Activated CD4-positive, alpha-beta T cell treated with anti-CD3 and anti-CD28 coated beads for 36 hours (primary cell): ENCODE data around the gene NUDT15. TPM values are rescaled to one million over a fixed set of nuclear protein-coding genes. Genes with fewer than 3 reads are reported as not detected.
"Not testable (repeated sequence)": the region's sequence is repeated elsewhere in the genome, so short reads cannot be mapped to it uniquely, and the experiment has no call there.

Experiments used
- ATAC-seq: fragments of 200-7000 bp; cut with Tn5 transposase; one replicate; pipeline ENCODE4 v1.10.0; 2021; ENCODE audit warnings: mild to moderate bottlenecking, moderate library complexity
- CTCF ChIA-PET: fragments of 350-600 bp; sonication (Branson Sonifier 250); formaldehyde crosslinking; loops from one replicate; lab custom pipeline; 2021; ENCODE audit warnings: antibody characterized with exemption; lab: Charles Lee
- POLR2A ChIA-PET: fragments of 350-600 bp; sonication (Branson Sonifier 250); formaldehyde crosslinking; loops from one replicate; lab custom pipeline; 2021; ENCODE audit warnings: antibody characterized with exemption, inconsistent platforms; lab: Charles Lee
- DNase-seq: peaks from one replicate; pipeline ENCODE4 v3.0.0-alpha.2; 2020
- H3K27ac Mint-ChIP-seq: one replicate; pipeline ENCODE4 v1.8.0; 2021; ENCODE audit warnings: mixed read lengths
- H3K27me3 Mint-ChIP-seq: one replicate; pipeline ENCODE4 v1.8.0; 2021; ENCODE audit warnings: mixed read lengths
- H3K36me3 Mint-ChIP-seq: one replicate; pipeline ENCODE4 v1.8.0; 2021; ENCODE audit warnings: low read depth, mixed read lengths
- H3K4me1 Mint-ChIP-seq: one replicate; pipeline ENCODE4 v1.8.0; 2021; ENCODE audit warnings: mixed read lengths
- H3K4me3 Mint-ChIP-seq: one replicate; pipeline ENCODE4 v1.8.0; 2021; ENCODE audit warnings: mild to moderate bottlenecking, moderate library complexity, mixed read lengths
- H3K9me3 Mint-ChIP-seq: one replicate; pipeline ENCODE4 v1.8.0; 2021; ENCODE audit warnings: low read depth, mixed read lengths
- intact Hi-C, 2 experiments: fragments of 100-400 bp; cut with DNase I in 1 of 2; cut with micrococcal nuclease in 1 of 2; formaldehyde crosslinking; loops; one replicate each; pipeline versions ENCODE4 v1.14.2 to v1.15.1; 2022 to 2024; cut with DNase I, micrococcal nuclease
- total RNA-seq, 2 experiments: library from RNA; stranded (reverse); gene quantifications; one replicate each; pipeline ENCODE4 v1.2.3, GENCODE V29; 2021

The NUDT15 gene
- total RNA-seq: 10 to 100 TPM; 12.3 to 18.2 TPM

DNA sequence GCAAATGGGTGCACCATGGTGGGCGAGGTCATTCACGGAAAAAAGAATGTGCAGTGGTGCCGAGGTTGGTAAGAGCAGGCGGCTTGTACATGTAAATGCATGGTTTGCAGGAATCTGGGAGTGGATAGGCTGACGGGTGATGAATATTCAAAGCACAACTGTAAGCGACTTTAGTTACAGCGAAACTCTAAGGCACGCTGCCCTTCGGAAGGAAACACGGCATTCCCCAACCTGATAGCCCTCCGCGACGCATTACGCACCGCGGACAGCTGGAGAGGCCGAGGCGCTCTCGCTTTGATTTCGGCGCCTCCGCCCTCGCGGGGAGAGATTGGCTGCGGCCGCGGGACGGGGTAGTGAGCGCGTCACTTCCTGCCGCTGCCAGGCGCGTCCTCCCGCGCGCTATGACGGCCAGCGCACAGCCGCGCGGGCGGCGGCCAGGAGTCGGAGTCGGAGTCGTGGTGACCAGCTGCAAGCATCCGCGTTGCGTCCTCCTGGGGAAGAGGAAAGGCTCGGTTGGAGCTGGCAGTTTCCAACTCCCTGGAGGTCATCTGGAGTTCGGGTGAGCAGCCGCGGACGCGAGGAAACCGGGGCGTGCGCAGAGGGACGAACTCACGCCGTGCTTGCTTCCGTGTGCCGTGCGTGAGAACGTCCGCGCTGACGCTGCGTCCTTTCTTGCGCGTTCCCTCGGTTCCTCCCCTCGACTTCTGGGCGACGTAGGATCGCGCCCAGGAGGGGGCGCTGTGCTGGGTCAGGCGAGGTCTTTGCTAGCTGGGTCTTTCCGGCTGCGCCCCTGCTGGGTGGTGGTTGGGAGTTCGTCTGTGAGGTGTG lies at the start of gene NUDT15:
Gene NUDT15 (plus strand): TSS at position 381 of the 828 bp plus-strand sequence. CDS start 21 bp downstream, at position 402.
- Mint-ChIP-seq H3K4me1 (peaks cover 34% of the 10 kb centered on the region), H3K27me3 (no peaks in the 10 kb centered on the region), H3K27ac (peak within 1 kb of the TSS; percentile 96), H3K9me3 (no peaks in the 10 kb centered on the region), H3K4me3 (peak within 1 kb of the TSS; percentile 97), H3K36me3 (peaks cover 34% of the 10 kb centered on the region)
- ChIA-PET CTCF (interaction anchor here (0.6 to 3.5 kb wide), 25 partner anchors 9 to 487 kb away, joined by 3 to 30 read pairs (median 4); partner anchors contain the start of genes ITM2B, LPAR6, MED4 and SUCLA2), POLR2A (interaction anchor here (0.6 to 1.8 kb wide), 5 partner anchors 37 to 540 kb away, joined by 3 to 8 read pairs (median 3); partner anchors contain the start of genes ITM2B and SUCLA2)
- ATAC-seq (peak; percentile 89), DNase-seq (peak; percentile 98)
- intact Hi-C loops: loop anchor here (1.0 to 10.0 kb wide), 14 partner anchors 36 to 1855 kb away; partner anchors contain the start of genes MED4 (in 2 of the 2), RB1 (in 2 of the 2), SUCLA2 (in 2 of the 2) and ESD (in 1 of the 2)

DNA sequence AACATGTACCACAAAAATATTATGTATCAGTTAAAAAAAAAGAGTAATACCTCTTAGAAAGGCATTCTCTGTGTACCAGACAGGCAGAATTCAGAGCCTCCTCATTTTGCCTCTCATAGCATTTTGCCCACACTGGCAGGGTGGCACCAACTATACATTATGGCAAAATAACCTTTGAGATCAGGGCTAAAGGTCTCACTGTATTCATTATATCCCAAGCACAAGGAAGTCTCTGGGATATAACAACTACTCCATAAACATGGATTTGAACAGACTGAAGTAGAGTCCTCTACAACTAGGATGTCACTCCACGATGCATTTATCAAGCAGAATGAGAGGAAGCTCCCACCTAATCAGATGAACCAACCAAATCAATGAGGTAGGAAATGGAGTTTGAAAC lies 47.1 kb upstream of the NUDT15 start:
- ATAC-seq (no peak), DNase-seq (no peak)
- CTCF ChIA-PET: no interaction called here
- no peaks in the 10 kb centered on the region for H3K9me3 Mint-ChIP-seq
- no peak overlapping the region for H3K4me3 Mint-ChIP-seq
- POLR2A ChIA-PET: no interaction called here
- intact Hi-C loops: no loop called here
- H3K27ac Mint-ChIP-seq: no peak overlapping the region
- peaks cover 49% of the 10 kb centered on the region for H3K36me3 Mint-ChIP-seq
- H3K27me3 Mint-ChIP-seq: no peaks in the 10 kb centered on the region
- H3K4me1 Mint-ChIP-seq: peaks cover 4% of the 10 kb centered on the region

DNA sequence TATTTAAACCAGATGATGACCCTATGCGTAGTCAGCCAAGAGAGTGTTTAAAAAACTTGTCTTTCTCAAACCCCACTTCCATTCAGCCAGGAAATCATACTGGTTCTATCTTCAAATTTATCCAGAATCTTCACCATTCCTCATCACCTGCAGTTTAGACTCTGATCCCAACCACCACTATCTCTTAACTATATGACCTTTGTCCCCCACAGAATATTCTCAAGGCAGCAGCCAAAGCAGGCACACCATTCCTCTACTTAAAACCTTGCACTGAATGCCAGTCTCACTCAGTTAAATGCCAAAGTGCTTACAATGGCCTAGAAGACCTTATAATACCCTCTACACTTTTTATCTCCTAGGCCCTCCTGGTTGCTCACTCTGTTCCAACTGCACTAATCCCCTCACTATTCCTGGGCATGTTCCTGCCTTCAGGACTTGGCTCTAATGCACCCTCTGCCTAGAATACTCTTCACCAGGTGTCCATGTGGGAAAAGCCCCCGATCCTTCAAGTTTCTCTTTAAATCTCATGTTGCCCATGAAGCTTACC lies 46.5 kb upstream of the NUDT15 start:
- ChIA-PET CTCF (no interaction called here), POLR2A (no interaction called here)
- ATAC-seq (no peak), DNase-seq (no peak)
- peaks cover 4% of the 10 kb centered on the region for H3K4me1 Mint-ChIP-seq
- H3K9me3 Mint-ChIP-seq: no peaks in the 10 kb centered on the region
- H3K4me3 Mint-ChIP-seq: no peak overlapping the region
- intact Hi-C loops: no loop called here
- peaks cover 45% of the 10 kb centered on the region for H3K36me3 Mint-ChIP-seq
- H3K27ac Mint-ChIP-seq: no peak overlapping the region
- H3K27me3 Mint-ChIP-seq: no peaks in the 10 kb centered on the region

DNA sequence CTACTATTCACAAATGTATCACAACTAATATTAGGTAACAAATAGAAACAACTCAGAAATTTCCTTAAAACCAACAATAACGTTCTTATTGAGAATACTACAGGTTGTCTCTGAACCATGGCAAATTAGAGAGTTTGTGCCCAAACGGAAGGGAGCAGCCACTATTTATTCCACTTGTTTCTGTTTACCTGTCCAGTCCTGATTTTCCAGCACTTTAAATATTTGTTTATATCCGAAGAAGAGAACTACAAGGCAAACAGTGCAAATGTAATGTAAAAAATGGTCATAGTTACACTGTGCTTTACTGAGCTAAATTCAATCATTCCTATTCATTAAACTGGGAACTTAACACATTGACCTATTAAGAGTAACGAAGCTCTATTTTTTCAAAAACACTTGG lies 45.7 kb upstream of the NUDT15 start:
- DNase-seq (no peak), ATAC-seq (no peak)
- Mint-ChIP-seq H3K4me3 (no peak overlapping the region), H3K36me3 (peaks cover 41% of the 10 kb centered on the region), H3K9me3 (no peaks in the 10 kb centered on the region), H3K27me3 (no peaks in the 10 kb centered on the region), H3K27ac (no peak overlapping the region), H3K4me1 (peaks cover 4% of the 10 kb centered on the region)
- intact Hi-C loops: no loop called here
- CTCF ChIA-PET: no interaction called here
- POLR2A ChIA-PET: no interaction called here

DNA sequence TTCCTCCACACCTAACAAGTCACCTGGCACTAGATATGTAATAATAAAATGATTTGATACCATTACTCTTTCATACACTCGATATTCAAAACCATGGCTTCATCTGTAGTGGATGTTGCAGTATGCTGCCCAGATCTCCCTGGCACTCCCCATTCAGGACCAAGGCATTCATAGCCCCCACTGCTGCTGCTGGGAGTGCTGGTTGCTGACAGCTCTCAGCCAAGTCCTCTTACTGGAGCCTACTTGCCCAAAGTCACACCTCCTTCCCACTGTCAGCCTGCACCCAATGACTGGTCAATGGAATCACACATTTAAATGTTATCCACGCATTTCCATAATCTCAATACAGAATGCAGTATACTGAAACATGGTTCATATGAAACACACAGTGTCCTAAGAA lies 40.1 kb upstream of the NUDT15 start:
- peaks cover 34% of the 10 kb centered on the region for H3K4me1 Mint-ChIP-seq
- ATAC-seq (no peak), DNase-seq (no peak)
- H3K9me3 Mint-ChIP-seq: no peaks in the 10 kb centered on the region
- no peaks in the 10 kb centered on the region for H3K27me3 Mint-ChIP-seq
- no peak overlapping the region for H3K4me3 Mint-ChIP-seq
- ChIA-PET POLR2A (no interaction called here), CTCF (interaction anchor here (0.6 to 2.7 kb wide), 3 partner anchors 8 to 186 kb away, joined by 3 to 8 read pairs (median 3); partner anchors contain the start of gene NUDT15)
- intact Hi-C loops: no loop called here
- H3K27ac Mint-ChIP-seq: no peak overlapping the region
- H3K36me3 Mint-ChIP-seq: peaks cover 20% of the 10 kb centered on the region

DNA sequence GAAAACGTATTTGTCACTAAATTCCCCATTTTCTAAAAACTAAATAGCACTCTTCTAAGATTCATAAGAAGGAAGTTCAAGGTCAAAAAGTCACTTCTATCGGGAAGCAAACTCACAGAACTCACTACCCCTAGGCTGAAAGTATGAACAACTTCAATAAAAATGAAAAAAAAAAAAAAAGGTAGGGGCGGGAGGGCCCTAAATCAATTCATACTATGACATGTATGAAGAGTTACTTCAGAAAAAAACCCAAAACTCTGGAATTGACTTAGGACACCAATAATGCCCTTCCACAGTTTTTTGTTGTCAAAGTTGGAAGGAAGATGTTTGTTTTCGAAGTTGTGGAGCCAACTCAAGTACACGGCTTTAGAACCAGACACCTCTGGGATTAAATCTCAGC lies 37.6 kb upstream of the NUDT15 start:
- Mint-ChIP-seq H3K9me3 (no peaks in the 10 kb centered on the region), H3K27ac (no peak overlapping the region), H3K27me3 (no peaks in the 10 kb centered on the region), H3K4me3 (peak overlapping the region; percentile 85), H3K4me1 (peaks cover 31% of the 10 kb centered on the region), H3K36me3 (peaks cover 5% of the 10 kb centered on the region)
- ChIA-PET CTCF (interaction anchor here (0.7 kb wide), 2 partner anchors 95 to 238 kb away, joined by 3 read pairs; no protein-coding TSS in a partner anchor), POLR2A (interaction anchor here (0.6 kb wide), 1 partner anchor 597 kb away, joined by 4 read pairs; no protein-coding TSS in a partner anchor)
- DNase-seq (no peak), ATAC-seq (no peak)
- intact Hi-C loops: no loop called here

DNA sequence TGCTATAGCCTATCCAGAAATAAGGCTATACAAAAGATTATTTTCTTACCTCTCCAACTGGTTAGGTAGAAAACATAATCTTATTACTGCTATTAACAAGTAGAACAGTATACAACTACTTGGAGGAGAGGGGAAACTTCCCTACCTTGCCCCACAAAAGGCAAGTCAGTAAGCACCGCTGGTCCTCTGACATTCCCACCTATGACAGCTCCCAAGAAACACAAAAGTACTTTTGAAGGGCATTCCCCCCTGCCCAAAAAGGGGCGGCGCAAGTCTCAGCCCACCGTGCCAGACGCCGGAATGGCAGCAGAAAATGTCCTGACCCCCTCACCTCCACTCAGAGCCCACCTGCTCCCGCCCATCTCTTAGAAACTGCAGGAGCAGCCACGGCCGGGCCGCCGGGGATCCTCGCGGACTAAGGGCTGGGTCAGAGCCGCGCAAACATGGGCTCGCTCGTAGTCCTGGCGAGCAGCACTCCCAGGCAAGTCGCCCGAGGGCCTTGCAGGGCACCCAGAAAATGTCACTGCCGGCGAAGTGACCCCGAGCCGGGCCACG lies 36.9 kb upstream of the NUDT15 start:
- intact Hi-C loops: loop anchor here (1.0 kb wide), 3 partner anchors 37 to 1203 kb away; partner anchors contain the start of genes NUDT15 (in 2 of the 2), ESD (in 1 of the 2) and MED4 (in 1 of the 2)
- DNase-seq (peak; percentile 33), ATAC-seq (peak; percentile 16)
- no peaks in the 10 kb centered on the region for H3K27me3 Mint-ChIP-seq
- POLR2A ChIA-PET: interaction anchor here (0.6 to 0.7 kb wide), 2 partner anchors 32 to 37 kb away, joined by 3 to 4 read pairs; partner anchors contain the start of gene NUDT15
- H3K4me1 Mint-ChIP-seq: peaks cover 31% of the 10 kb centered on the region
- H3K36me3 Mint-ChIP-seq: peaks cover 5% of the 10 kb centered on the region
- no peaks in the 10 kb centered on the region for H3K9me3 Mint-ChIP-seq
- peak overlapping the region; percentile 85 for H3K4me3 Mint-ChIP-seq
- peak overlapping the region; percentile 95 for H3K27ac Mint-ChIP-seq
- CTCF ChIA-PET: interaction anchor here (0.7 to 1.0 kb wide), 4 partner anchors 37 to 237 kb away, joined by 3 to 5 read pairs (median 4); partner anchors contain the start of gene NUDT15

DNA sequence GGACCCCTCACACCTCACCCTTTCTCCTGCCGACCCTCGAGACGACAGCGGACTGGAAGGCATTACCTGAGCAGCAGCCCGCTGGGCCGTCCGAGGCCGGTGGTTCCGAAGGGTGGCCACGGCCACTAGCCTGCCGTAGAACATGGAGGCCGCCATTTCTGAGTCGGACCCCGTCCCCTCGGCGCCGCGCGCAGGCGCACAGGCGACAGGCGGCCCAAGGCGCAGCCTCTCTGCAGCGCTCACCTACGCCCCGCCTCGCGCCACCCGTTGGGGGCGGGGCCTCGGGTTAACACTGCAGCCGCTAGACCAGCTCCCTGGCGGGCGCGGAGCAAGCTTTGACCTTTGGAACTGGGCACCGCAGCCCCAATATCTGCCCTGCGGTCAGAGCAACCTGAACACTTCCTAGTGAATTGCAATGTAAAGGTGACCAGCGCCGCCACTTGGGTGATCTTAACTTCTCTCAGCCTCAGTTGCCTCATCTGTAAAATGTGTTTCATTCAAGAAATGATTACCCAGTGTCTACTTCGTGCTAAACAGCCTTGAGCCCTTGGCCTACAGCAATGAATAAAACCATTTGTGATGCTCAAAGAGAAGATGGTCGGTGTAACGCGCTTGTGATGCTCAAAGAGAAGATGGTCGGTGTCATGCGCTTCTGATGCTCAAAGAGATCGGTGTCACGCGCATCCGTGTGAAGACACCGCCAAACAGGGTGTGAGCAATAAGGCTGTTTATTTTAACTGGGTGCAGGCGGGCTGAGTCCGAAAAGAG lies 36.2 kb upstream of the NUDT15 start, which contains the start of gene SUCLA2:
Gene SUCLA2 (minus strand): TSS at position 160 of the 768 bp plus-strand sequence. CDS start 4 bp downstream, at position 156.
- intact Hi-C loops: loop anchor here (1.0 kb wide), 3 partner anchors 36 to 1204 kb away; partner anchors contain the start of genes NUDT15 (in 2 of the 2), ESD (in 1 of the 2) and MED4 (in 1 of the 2)
- peak; percentile 96 for DNase-seq
- Mint-ChIP-seq H3K36me3 (peaks cover 3% of the 10 kb centered on the region), H3K9me3 (no peaks in the 10 kb centered on the region), H3K4me1 (peaks cover 31% of the 10 kb centered on the region), H3K4me3 (peak within 1 kb of the TSS; percentile 85), H3K27me3 (no peaks in the 10 kb centered on the region), H3K27ac (peak within 1 kb of the TSS; percentile 95)
- ChIA-PET CTCF (interaction anchor here (1.0 kb wide), 2 partner anchors 36 to 38 kb away, joined by 4 to 5 read pairs; partner anchors contain the start of gene NUDT15), POLR2A (interaction anchor here (0.6 to 0.7 kb wide), 2 partner anchors 32 to 37 kb away, joined by 3 to 4 read pairs; partner anchors contain the start of gene NUDT15)
- ATAC-seq: peak; percentile 100

DNA sequence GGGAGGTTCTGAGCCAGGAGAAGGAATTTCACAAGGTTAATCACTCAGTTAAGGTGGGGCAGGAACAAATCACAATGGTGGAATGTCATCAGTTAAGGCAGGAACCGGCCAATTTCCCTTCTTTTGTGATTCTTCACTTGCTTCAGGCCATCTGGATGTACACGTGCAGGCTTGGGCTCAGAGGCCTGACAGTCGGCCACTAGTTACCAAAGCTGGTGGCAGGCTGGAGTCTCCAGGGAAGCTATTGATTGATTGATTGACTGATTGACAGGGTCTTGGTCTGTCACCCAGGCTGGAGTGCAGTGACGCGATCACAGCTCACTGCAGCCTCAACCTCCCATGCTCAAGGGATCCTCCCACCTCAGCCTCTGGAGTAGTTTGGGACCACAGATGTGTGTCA lies 35.5 kb upstream of the NUDT15 start:
- intact Hi-C loops: loop anchor here (1.0 kb wide), 3 partner anchors 35 to 1205 kb away; partner anchors contain the start of genes NUDT15 (in 2 of the 2), ESD (in 1 of the 2) and MED4 (in 1 of the 2)
- CTCF ChIA-PET, POLR2A ChIA-PET, ATAC-seq, H3K9me3 Mint-ChIP-seq, H3K36me3 Mint-ChIP-seq, H3K27me3 Mint-ChIP-seq: not testable (repeated sequence)
- DNase-seq: peak; percentile 10
- peaks cover 30% of the 10 kb centered on the region for H3K4me1 Mint-ChIP-seq
- H3K27ac Mint-ChIP-seq: peak overlapping the region; percentile 95
- peak overlapping the region; percentile 85 for H3K4me3 Mint-ChIP-seq

DNA sequence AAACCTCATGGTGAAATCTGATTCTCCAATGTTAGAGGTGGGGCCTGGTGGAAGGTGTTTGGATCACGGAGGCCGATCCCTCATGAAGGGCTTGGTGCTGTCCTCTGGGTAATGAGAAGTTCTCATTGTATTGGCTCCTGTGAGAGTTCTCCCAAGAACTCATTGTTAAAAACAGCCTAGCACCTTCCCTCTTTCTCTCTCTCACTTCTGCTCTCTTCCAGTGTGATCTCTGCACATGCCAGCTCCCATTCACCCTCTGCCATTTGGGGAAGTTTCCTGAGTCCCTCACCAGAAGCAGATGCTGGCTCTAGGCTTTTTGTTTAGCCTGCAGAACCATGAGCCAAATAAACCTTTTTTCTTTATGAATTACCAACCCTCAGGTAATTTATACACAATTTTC lies 33.3 kb upstream of the NUDT15 start:
- no peak for ATAC-seq
- peaks cover 15% of the 10 kb centered on the region for H3K4me1 Mint-ChIP-seq
- H3K27me3 Mint-ChIP-seq: no peaks in the 10 kb centered on the region
- DNase-seq: no peak
- H3K27ac Mint-ChIP-seq: no peak overlapping the region
- intact Hi-C loops: no loop called here
- H3K4me3 Mint-ChIP-seq: no peak overlapping the region
- ChIA-PET POLR2A (no interaction called here), CTCF (no interaction called here)
- H3K36me3 Mint-ChIP-seq: no peaks in the 10 kb centered on the region
- no peaks in the 10 kb centered on the region for H3K9me3 Mint-ChIP-seq
